ENCODE results near the gene RBM45. TPM values are rescaled to one million over a fixed set of nuclear protein-coding genes. Genes with fewer than 3 reads are reported as not detected.

The RBM45 gene
- total RNA-seq = 1 to 10 TPM; 5.0 to 8.0 (median 6.0) TPM
- polyA plus RNA-seq = 1 to 10 TPM; 8.4 to 9.4 TPM

GRCh38 chr2:178112202-178113152 lies at the start of gene RBM45:
TSS of gene RBM45 (plus strand) at chr2:178112437. CDS start at chr2:178112547, 110 bp downstream.
- Histone ChIP-seq H3K27me3 (no peaks in the 10 kb centered on the region), H3K9me3 (no peaks in the 10 kb centered on the region), H3K4me1 (peaks cover 9 to 10% (median 9%) of the 10 kb centered on the region in 3 donors), H3K4me3 (peak within 1 kb of the TSS; percentile 69 to 88 (median 78)), H3K27ac (peak within 1 kb of the TSS; percentile 56 to 68 (median 64)), H3K36me3 (no peaks in the 10 kb centered on the region)
- intact Hi-C loops (cut with DNase I) = no loop called here
- WGBS, 2 donors = 0% methylated on average over 57 to 60 of the region's 60 CpGs
- peak; percentile 98 to 99 (median 99) for ATAC-seq
- peak; percentile 98 to 99 (median 98) for TF ChIP-seq CTCF (IDR thresholded peaks at IDR 0.05)
- no peak for FAIRE-seq
- DNase-seq = peak; percentile 86 to 98 (median 94)

- no peak for TF ChIP-seq CTCF (IDR thresholded peaks at IDR 0.05)
- Histone ChIP-seq H3K9me3 (no peaks in the 10 kb centered on the region), H3K27ac (no peak overlapping the region), H3K4me1 (peaks cover 0 to 7% (median 2%) of the 10 kb centered on the region in 3 donors), H3K36me3 (no peaks in the 10 kb centered on the region), H3K27me3 (no peaks in the 10 kb centered on the region), H3K4me3 (no peak overlapping the region)
- intact Hi-C loops (cut with DNase I) = no loop called here
- no peak for FAIRE-seq
- ATAC-seq = no peak
- WGBS, 2 donors = 93 to 94% methylated on average over 3 of the region's 3 CpGs
- DNase-seq = peak in 1 of 6 donors; percentile 17
Measured at GRCh38 chr2:178066324-178066723, 45.9 kb upstream of the RBM45 start.

GRCh38 chr2:178066890-178067669 lies 45.2 kb upstream of the RBM45 start:
- DNase-seq (no peak), FAIRE-seq (no peak), ATAC-seq (no peak)
- peaks cover 0 to 7% (median 4%) of the 10 kb centered on the region in 3 donors for H3K4me1 ChIP-seq
- 94 to 100% methylated on average over 1 of the region's 1 CpG for WGBS, 2 donors
- no peaks in the 10 kb centered on the region for H3K27me3 ChIP-seq
- no peak overlapping the region for H3K27ac ChIP-seq
- no peak overlapping the region for H3K4me3 ChIP-seq
- TF ChIP-seq CTCF (IDR thresholded peaks at IDR 0.05) = no peak
- intact Hi-C loops (cut with DNase I) = no loop called here
- H3K36me3 ChIP-seq = no peaks in the 10 kb centered on the region
- H3K9me3 ChIP-seq = no peaks in the 10 kb centered on the region

- Histone ChIP-seq H3K4me1 (peaks cover 0 to 14% (median 6%) of the 10 kb centered on the region in 3 donors), H3K27ac (no peak overlapping the region), H3K9me3 (no peaks in the 10 kb centered on the region), H3K27me3 (no peaks in the 10 kb centered on the region), H3K36me3 (no peaks in the 10 kb centered on the region), H3K4me3 (no peak overlapping the region)
- intact Hi-C loops (cut with DNase I) = no loop called here
- no peak for TF ChIP-seq CTCF (IDR thresholded peaks at IDR 0.05)
- no peak for ATAC-seq
- 69 to 81% methylated on average over 1 of the region's 1 CpG for WGBS, 2 donors
- no peak for DNase-seq
- FAIRE-seq = no peak
Measured at GRCh38 chr2:178068823-178069454, 43.3 kb upstream of the RBM45 start.

All from pancreas (tissue), 10 donors.